Aorta (tissue), 5 donors: ENCODE data around the gene MYCT1. TPM values are rescaled to one million over a fixed set of nuclear protein-coding genes. Genes with fewer than 3 reads are reported as not detected.

Experiments used
- ATAC-seq: fragments of 200-7000 bp; cut with Tn5 transposase; one replicate; pipeline ENCODE4 v1.9.1; 2022; ENCODE audit warnings: moderate library complexity; ENCODE audit not compliant: low FRiP score
- DNase-seq, 2 donors: peaks; one replicate each; pipeline ENCODE4 v3.0.0-alpha.2; 2020
- H3K27ac ChIP-seq, 2 donors: one replicate each; pipeline ENCODE4 v1.5.1; 2013; ENCODE audit warnings: low read length in 2 of 2, mild to moderate bottlenecking in 2 of 2, moderate library complexity in 2 of 2, control low read depth in 1 of 2, inconsistent platforms in 1 of 2, low read depth in 1 of 2
- H3K27me3 ChIP-seq, 2 donors: one replicate each; pipeline ENCODE4 v1.6.1; 2013; ENCODE audit warnings: control low read depth in 1 of 2, low read length in 1 of 2, mild to moderate bottlenecking in 1 of 2, moderate library complexity in 1 of 2; ENCODE audit not compliant: insufficient read depth in 2 of 2, control insufficient read depth in 1 of 2
- H3K36me3 ChIP-seq, 2 donors: one replicate each; pipeline ENCODE4 v1.6.1; 2013; ENCODE audit warnings: control low read depth in 1 of 2, low read length in 1 of 2, mild to moderate bottlenecking in 1 of 2; ENCODE audit not compliant: insufficient read depth in 2 of 2, control insufficient read depth in 1 of 2
- H3K4me1 ChIP-seq, 2 donors: one replicate each; pipeline ENCODE4 v1.6.1; 2013; ENCODE audit warnings: low read length in 2 of 2, control low read depth in 1 of 2, mild to moderate bottlenecking in 1 of 2, moderate library complexity in 1 of 2; ENCODE audit not compliant: insufficient read depth in 2 of 2, control insufficient read depth in 1 of 2
- H3K4me3 ChIP-seq, 2 donors: one replicate each; pipeline ENCODE4 v1.5.1; 2013; ENCODE audit warnings: low read length in 2 of 2, control low read depth in 1 of 2, mild to moderate bottlenecking in 1 of 2
- H3K9me3 ChIP-seq: one replicate; pipeline ENCODE4 v1.6.1; 2013; ENCODE audit warnings: mild to moderate bottlenecking, low read length; ENCODE audit not compliant: control insufficient read depth
- WGBS, 2 donors: extraction: QIAGEN DNeasy Blood & Tissue Kit; methylation state at CpG; one replicate each; pipeline ENCODE4 v1.1.7; 2013; 5-methylcytosine and 5-hydroxymethylcytosine counted together
- intact Hi-C, 2 donors: fragments of 100-400 bp; cut with DNase I; formaldehyde crosslinking; loops; one replicate each; pipeline versions ENCODE4 v1.14.2 to v1.15.0; 2022
- long read RNA-seq, 2 donors: library from polyadenylated mRNA; unstranded; transcript quantifications; one replicate each; pipeline ENCODE4 v2.0.0, GENCODE V29; 2020 to 2021
- polyA plus RNA-seq, 2 donors: library from polyadenylated mRNA; stranded (reverse); fragments of 200-250 nt; gene quantifications; one replicate each; pipeline ENCODE4 v1.2.3, GENCODE V29; 2013
- total RNA-seq, 2 donors: library from RNA; stranded (reverse); fragmentation: NEBNext Ultra II Directional; extraction: Animal tissue kit (Norgen Biotek cat#: 25700); gene quantifications; one replicate each; pipeline ENCODE4 v1.2.1, GENCODE V29; 2021
- donor health status: healthy with polysubstance abuse.
- donor health status: Bipolar disorder and iron deficiency.
- donor health status: DM: no; HTN: no; CAD: no.
- donor health status: DM: no; HTN: no; CAD: no.
- donor health status: DM: yes; HTN: yes; CAD: no.

The MYCT1 gene
- total RNA-seq (10 to 100 TPM; 11.9 to 20.1 TPM), polyA plus RNA-seq (1 to 10 TPM in 1 of 2 donors, under 1 TPM in 1; 0.59 to 2.0 TPM)
- long read RNA-seq, donor 1, transcript MYCT1-201 (2 exons, 3,030 nt) = major isoform, 7 of 12 reads
- long read RNA-seq, donor 1, partial matches to known transcripts = 0 of 12 reads
- long read RNA-seq, donor 1, other reads (novel, unspliced or antisense) = 3 of 12 reads
- long read RNA-seq, donor 2, partial matches to known transcripts = 0 of 7 reads
- long read RNA-seq, donor 2, other reads (novel, unspliced or antisense) = 1 of 7 reads

DNA sequence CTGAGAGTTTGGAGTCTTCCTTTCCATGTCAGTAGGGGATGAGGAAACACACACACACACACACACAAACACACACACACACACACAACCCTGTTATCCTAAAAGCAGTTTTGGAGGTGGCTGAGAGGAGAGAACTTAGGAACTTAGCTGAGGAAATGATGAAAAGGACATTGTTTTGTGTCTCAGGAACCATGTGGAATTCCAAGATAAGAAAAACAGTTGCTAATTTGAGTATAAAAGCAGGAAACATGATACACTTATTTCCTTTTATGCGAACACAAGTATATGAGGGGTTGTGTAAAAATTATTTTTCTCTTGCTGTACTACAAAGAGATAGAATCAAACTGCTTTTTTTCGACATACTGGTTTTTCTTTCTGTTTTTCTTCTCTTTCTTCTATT, at the start of gene MYCT1:
TSS of gene MYCT1 (plus strand) at position 264 of the 400 bp plus-strand sequence. CDS start at position 270, 6 bp downstream.
- Histone ChIP-seq H3K36me3 (no peaks in the 10 kb centered on the region), H3K4me1 (no peaks in the 10 kb centered on the region), H3K27me3 (peaks cover 0 to 2% of the 10 kb centered on the region in 2 donors), H3K27ac (no peak within 1 kb of the TSS), H3K9me3 (no peaks in the 10 kb centered on the region), H3K4me3 (no peak within 1 kb of the TSS)
- no peak for DNase-seq
- intact Hi-C loops = no loop called here
- 64 to 74% methylated on average over 2 of the region's 2 CpGs for WGBS, 2 donors
- ATAC-seq = no peak

DNA sequence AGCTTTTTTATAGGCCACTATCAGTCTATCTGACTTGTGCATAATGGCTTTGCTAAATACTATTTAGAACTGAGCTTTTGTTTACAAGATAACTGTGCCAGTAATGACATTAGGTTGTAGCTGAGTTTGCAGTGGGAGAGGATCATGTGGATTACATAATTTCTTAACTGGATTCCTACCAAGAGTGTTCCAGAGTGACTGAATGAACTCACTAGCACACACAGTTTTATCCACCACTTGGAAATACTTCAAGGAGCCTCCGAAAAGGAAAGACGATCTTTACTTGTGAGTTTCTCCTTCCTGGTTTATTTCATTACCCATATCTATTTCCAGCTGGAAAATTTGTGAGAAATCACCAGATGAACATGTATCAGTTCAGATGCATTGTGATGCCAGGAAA, 49.6 kb upstream of the MYCT1 start:
- H3K4me3 ChIP-seq = no peak overlapping the region
- WGBS, 2 donors = 49 to 51% methylated on average over 2 of the region's 2 CpGs
- no peaks in the 10 kb centered on the region for H3K36me3 ChIP-seq
- no peaks in the 10 kb centered on the region for H3K9me3 ChIP-seq
- H3K27me3 ChIP-seq = no peaks in the 10 kb centered on the region
- intact Hi-C loops = no loop called here
- DNase-seq (no peak), ATAC-seq (no peak)
- no peaks in the 10 kb centered on the region for H3K4me1 ChIP-seq
- no peak overlapping the region for H3K27ac ChIP-seq

GRCh38 chr6:152651986-152652385, 45.7 kb upstream of the MYCT1 start:
- H3K27ac ChIP-seq = no peak overlapping the region
- H3K9me3 ChIP-seq = no peaks in the 10 kb centered on the region
- H3K4me1 ChIP-seq = no peaks in the 10 kb centered on the region
- no peak for DNase-seq
- no peak for ATAC-seq
- no peaks in the 10 kb centered on the region for H3K36me3 ChIP-seq
- H3K27me3 ChIP-seq = no peaks in the 10 kb centered on the region
- WGBS, 2 donors = 62 to 66% methylated on average over 3 of the region's 3 CpGs
- no peak overlapping the region for H3K4me3 ChIP-seq
- intact Hi-C loops = no loop called here

- H3K4me3 ChIP-seq = no peak overlapping the region
- no peaks in the 10 kb centered on the region for H3K27me3 ChIP-seq
- no peak overlapping the region for H3K27ac ChIP-seq
- DNase-seq (no peak), ATAC-seq (no peak)
- no peaks in the 10 kb centered on the region for H3K36me3 ChIP-seq
- H3K9me3 ChIP-seq = no peaks in the 10 kb centered on the region
- intact Hi-C loops = loop anchor here in 1 of 2 donors (10.0 kb wide), 1 partner anchor 107 kb away; no protein-coding TSS in a partner anchor
- no peaks in the 10 kb centered on the region for H3K4me1 ChIP-seq
- 88 to 89% methylated on average over 3 of the region's 3 CpGs for WGBS, 2 donors
These were observed 35.9 kb upstream of the MYCT1 start for GRCh38 chr6:152661776-152662175.

DNA sequence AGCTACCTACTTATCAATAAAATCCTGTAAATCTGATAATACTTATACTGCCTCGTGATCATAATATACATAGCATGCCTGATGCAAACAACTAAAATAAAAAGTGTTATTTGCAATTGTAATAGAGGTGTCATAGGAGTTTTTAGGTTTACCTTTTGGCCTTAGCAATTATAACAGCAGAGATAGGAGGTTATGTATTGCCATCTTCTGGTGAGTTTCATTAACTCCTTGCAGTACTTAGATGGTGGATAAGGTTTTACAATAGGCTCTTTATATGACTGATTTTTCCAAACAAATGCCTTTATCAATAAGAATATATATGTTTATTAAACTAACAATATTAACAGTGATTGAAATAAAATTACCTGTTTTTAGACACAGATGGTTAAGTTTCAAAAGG, 27.8 kb upstream of the MYCT1 start:
- 32 to 45% methylated on average over 1 of the region's 1 CpG for WGBS, 2 donors
- ATAC-seq = no peak
- intact Hi-C loops = loop anchor here in 1 of 2 donors (10.0 kb wide), 1 partner anchor 115 kb away; no protein-coding TSS in a partner anchor

DNA sequence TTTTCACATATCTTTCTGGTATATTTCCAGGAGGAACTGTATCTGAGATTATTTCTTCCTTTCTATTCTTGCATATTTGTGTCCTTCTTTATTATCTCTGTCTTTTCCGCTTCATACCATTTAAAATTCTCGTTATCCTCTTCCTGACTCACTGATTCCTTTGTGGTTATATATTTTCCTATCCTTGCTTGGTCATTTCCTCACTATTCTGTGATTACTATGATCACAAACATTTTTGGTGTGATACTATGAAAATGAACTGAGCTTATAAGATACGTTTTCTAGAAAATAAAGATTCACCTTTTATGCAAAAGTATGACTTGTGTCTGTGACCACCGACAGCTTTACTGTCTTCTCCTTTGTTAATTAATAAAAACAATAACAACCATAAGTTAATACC, 26.5 kb upstream of the MYCT1 start:
- no peak for DNase-seq
- no peaks in the 10 kb centered on the region for H3K27me3 ChIP-seq
- H3K27ac ChIP-seq = no peak overlapping the region
- no peaks in the 10 kb centered on the region for H3K4me1 ChIP-seq
- WGBS, 2 donors = 54 to 66% methylated on average over 4 of the region's 4 CpGs
- no peak overlapping the region for H3K4me3 ChIP-seq
- H3K9me3 ChIP-seq = peaks cover 2% of the 10 kb centered on the region
- intact Hi-C loops = no loop called here
- H3K36me3 ChIP-seq = no peaks in the 10 kb centered on the region
- ATAC-seq = no peak

More for the DNA sequence above, 27.8 kb upstream of the MYCT1 start:
- Histone ChIP-seq H3K9me3 (peaks cover 2% of the 10 kb centered on the region), H3K27ac (no peak overlapping the region), H3K4me1 (no peaks in the 10 kb centered on the region), H3K4me3 (no peak overlapping the region), H3K27me3 (no peaks in the 10 kb centered on the region), H3K36me3 (no peaks in the 10 kb centered on the region)
- DNase-seq = no peak

- intact Hi-C loops = no loop called here
- no peak overlapping the region for H3K27ac ChIP-seq
- H3K27me3 ChIP-seq = no peaks in the 10 kb centered on the region
- no peaks in the 10 kb centered on the region for H3K4me1 ChIP-seq
- H3K36me3 ChIP-seq = no peaks in the 10 kb centered on the region
- DNase-seq (no peak), ATAC-seq (no peak)
- no peaks in the 10 kb centered on the region for H3K9me3 ChIP-seq
- no peak overlapping the region for H3K4me3 ChIP-seq
These were observed 24.5 kb upstream of the MYCT1 start for GRCh38 chr6:152673236-152673635.

GRCh38 chr6:152680151-152680550, 17.5 kb upstream of the MYCT1 start:
- H3K9me3 ChIP-seq = no peaks in the 10 kb centered on the region
- H3K4me1 ChIP-seq = no peaks in the 10 kb centered on the region
- ATAC-seq (no peak), DNase-seq (no peak)
- whole genome bisulfite sequencing, 2 donors = 84 to 85% methylated on average over 1 of the region's 1 CpG
- intact Hi-C loops = no loop called here
- no peak overlapping the region for H3K27ac ChIP-seq
- no peak overlapping the region for H3K4me3 ChIP-seq
- no peaks in the 10 kb centered on the region for H3K36me3 ChIP-seq
- H3K27me3 ChIP-seq = no peaks in the 10 kb centered on the region

GRCh38 chr6:152680879-152681517, 16.7 kb upstream of the MYCT1 start:
- intact Hi-C loops = no loop called here
- H3K27me3 ChIP-seq = no peaks in the 10 kb centered on the region
- 12 to 18% methylated on average over 3 of the region's 3 CpGs for WGBS, 2 donors
- no peak overlapping the region for H3K27ac ChIP-seq
- no peak overlapping the region for H3K4me3 ChIP-seq
- no peaks in the 10 kb centered on the region for H3K4me1 ChIP-seq
- no peaks in the 10 kb centered on the region for H3K9me3 ChIP-seq
- H3K36me3 ChIP-seq = no peaks in the 10 kb centered on the region
- DNase-seq (no peak), ATAC-seq (no peak)
